Occipital lobe (tissue), 3 donors: ENCODE data around the gene SLC4A1. TPM values are rescaled to one million over a fixed set of nuclear protein-coding genes. Genes with fewer than 3 reads are reported as not detected.
A peak's percentile ranks its signal among the peaks of the same experiment; 100 is the strongest.

Source experiments
- DNase-seq: peaks from one replicate; lab custom pipeline; 2025; lab: John Stamatoyannopoulos, UW
- small RNA-seq: library from RNA; depleted of rRNA; stranded (forward); fragments of <200 nt; gene quantifications from one replicate; pipeline ENCODE3, GENCODE V24; 2014
- total RNA-seq: library from RNA; depleted of rRNA; stranded (reverse); fragments of >200 nt; gene quantifications from one replicate; pipeline ENCODE4 v1.2.3, GENCODE V29; 2014

SLC4A1 gene
- total RNA-seq, 1 donor from 2014 or later: 5.8 TPM

- no peak for DNase-seq
Observed at GRCh38 chr17:44206825-44207155, 61.1 kb downstream of the SLC4A1 start.

- no peak for DNase-seq
Observed at GRCh38 chr17:44205962-44206824, 61.7 kb downstream of the SLC4A1 start.

- no peak for DNase-seq
Observed at GRCh38 chr17:44204441-44204882, 63.5 kb downstream of the SLC4A1 start.

- no peak for DNase-seq
Observed at GRCh38 chr17:44203731-44204440, 64.0 kb downstream of the SLC4A1 start.

GRCh38 chr17:44202756-44203155, 65.2 kb downstream of the SLC4A1 start:
- DNase-seq: no peak

GRCh38 chr17:44200478-44201155, 67.3 kb downstream of the SLC4A1 start:
- no peak for DNase-seq

GRCh38 chr17:44199553-44200477, 68.1 kb downstream of the SLC4A1 start, which contains the start of gene ATXN7L3:
TSS of gene ATXN7L3 (minus strand) at chr17:44199884. CDS start at chr17:44198070, 1,814 bp downstream.
- peak; percentile 96 for DNase-seq

- peak; percentile 15 for DNase-seq
Observed at GRCh38 chr17:44198721-44199552, 69.0 kb downstream of the SLC4A1 start.

Small RNAs within 50 kb of the gene (small RNA-seq; reads per million reads assigned to genes)
- not detected for gene MIR6782
- gene RF00012: 0.12 reads per million
- 0.17 reads per million for gene RN7SL507P
- not detected for gene RNU6-453P

Other genes with a start within 250 kb of the SLC4A1 start
- 22.8 TPM for gene LSM12, start 201.5 kb downstream of the SLC4A1 start, total RNA-seq
- 11.4 TPM for gene G6PC3, start 197.4 kb downstream of the SLC4A1 start, total RNA-seq
- 101 TPM for gene HDAC5, start 144.5 kb downstream of the SLC4A1 start, total RNA-seq
- gene HROB, start 126.2 kb downstream of the SLC4A1 start, total RNA-seq: 0.78 TPM
- gene ASB16, start 97.4 kb downstream of the SLC4A1 start, total RNA-seq: not detected
- gene TMUB2, start 81.2 kb downstream of the SLC4A1 start, total RNA-seq: 26.0 TPM
- gene ATXN7L3, start 68.3 kb downstream of the SLC4A1 start, total RNA-seq: 66.0 TPM
- 73.3 TPM for gene UBTF, start 48.5 kb downstream of the SLC4A1 start, total RNA-seq
- 79.1 TPM for gene RUNDC3A, start 40.5 kb upstream of the SLC4A1 start, total RNA-seq
- 22.5 TPM for gene SLC25A39, start 56.7 kb upstream of the SLC4A1 start, total RNA-seq
- 32.3 TPM for gene GRN, start 77.2 kb upstream of the SLC4A1 start, total RNA-seq
- 60.8 TPM for gene FAM171A2, start 95.7 kb upstream of the SLC4A1 start, total RNA-seq
- gene ITGA2B, start 121.5 kb upstream of the SLC4A1 start, total RNA-seq: 0.78 TPM
- 38.8 TPM for gene GPATCH8, start 235.3 kb upstream of the SLC4A1 start, total RNA-seq